ENCODE results near the gene ELP1. TPM values are rescaled to one million over a fixed set of nuclear protein-coding genes. Genes with fewer than 3 reads are reported as not detected.

The ELP1 gene
- total and polyA plus RNA-seq, 2 of the 4 experiments (the other 2 are of a cell fraction) = 20.0 to 43.2 TPM

DNA sequence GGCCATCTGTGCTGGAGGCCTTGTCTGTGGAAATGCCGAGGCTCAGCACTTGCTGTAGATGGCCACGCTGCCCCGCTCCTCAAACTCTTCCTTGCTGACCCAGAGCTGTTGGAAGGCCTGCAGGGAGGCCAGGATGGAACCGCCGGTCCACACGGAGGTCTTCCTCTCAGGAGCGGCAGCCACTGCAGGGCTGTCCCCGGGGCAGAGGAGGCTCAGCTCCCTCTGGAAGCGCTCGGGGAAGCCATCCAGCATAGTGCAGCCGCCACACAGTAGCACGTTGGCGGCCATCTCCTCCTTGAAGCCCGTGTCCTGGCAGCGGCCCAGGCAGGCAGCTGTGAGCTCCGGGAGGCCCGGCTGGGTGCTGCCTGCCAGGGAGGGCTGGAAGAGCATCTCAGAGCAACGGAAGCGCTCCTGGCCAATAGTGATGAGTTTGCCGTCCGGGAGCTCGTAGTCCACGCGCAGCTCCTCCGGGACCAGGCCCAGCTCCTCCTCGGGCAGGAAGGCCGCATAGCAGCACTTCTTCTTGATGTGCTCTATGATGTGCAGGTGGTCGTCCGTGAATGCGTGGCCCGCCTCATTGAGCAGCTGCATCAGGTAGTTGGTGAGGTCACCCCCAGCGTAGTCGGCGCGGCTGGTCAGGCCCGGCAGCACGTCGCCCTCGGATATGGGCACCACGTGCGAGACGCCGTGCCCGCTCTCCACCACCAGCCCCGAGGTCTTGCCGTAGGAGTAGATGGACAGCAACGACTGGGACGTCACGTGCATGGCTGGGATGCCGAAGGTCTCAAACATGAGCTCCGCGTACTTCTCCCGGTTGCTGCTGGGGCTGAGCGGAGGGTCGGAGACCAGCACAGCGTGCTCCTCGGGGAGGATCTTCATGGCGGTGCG lies 79.0 kb downstream of the ELP1 start:
- Histone ChIP-seq H3K4me3 (ENCODE audit: insufficient read depth, low read depth, low read length) (no peak overlapping the region), H3K23ac (ENCODE audit: low read depth, low read length) (no peak overlapping the region), H3K36me3 (ENCODE audit: control insufficient read depth, insufficient read depth, low read length) (no peaks in the 10 kb centered on the region), H4K91ac (ENCODE audit: insufficient read depth, low read depth, low read length) (no peak overlapping the region), H4K8ac (ENCODE audit: low read depth in 2 of 2, low read length in 2 of 2) (no peak overlapping the region), H4K5ac (ENCODE audit: low read depth, low read length) (no peak overlapping the region), H2AK9ac (replicated peaks; ENCODE audit: low read depth, low read length, poor library complexity) (no peak overlapping the region), H3K4me1 (ENCODE audit: control insufficient read depth, insufficient read depth, low read length) (no peaks in the 10 kb centered on the region), H3K27me3 (ENCODE audit: control insufficient read depth, insufficient read depth, low read length) (peaks cover 8% of the 10 kb centered on the region), H4K20me1 (ENCODE audit: insufficient read depth, low read length) (no peaks in the 10 kb centered on the region), H2AK5ac (ENCODE audit: low read depth, low read length) (no peak overlapping the region), H3K4me2 (ENCODE audit: low read depth, low read length) (no peak overlapping the region), H3K9me3 (ENCODE audit: control insufficient read depth, insufficient read depth, low read length) (no peaks in the 10 kb centered on the region), H3K9ac (ENCODE audit: low read depth, low read length) (no peak overlapping the region), H2BK5ac (ENCODE audit: low read depth, low read length, poor library complexity, severe bottlenecking) (no peak overlapping the region), H3K79me1 (ENCODE audit: low read depth in 1 of 2, low read length in 2 of 2) (no peaks in the 10 kb centered on the region), H2AFZ (replicated peaks; ENCODE audit: low read length, poor library complexity) (peak overlapping the region; percentile 58), H2BK120ac (ENCODE audit: low read depth, low read length) (no peak overlapping the region), H3K14ac (replicated peaks; ENCODE audit: low read depth, low read length) (no peak overlapping the region), H3K4ac (ENCODE audit: low read depth, low read length) (no peak overlapping the region), H3K27ac (ENCODE audit: insufficient read depth, low read length) (no peak overlapping the region), H2BK15ac (ENCODE audit: low read depth, low read length) (no peak overlapping the region), H3K9me1 (ENCODE audit: insufficient read depth, low read length) (no peaks in the 10 kb centered on the region), H2BK20ac (ENCODE audit: low read depth, low read length) (no peak overlapping the region), H3K56ac (ENCODE audit: extremely low read depth, insufficient read depth, low read length) (no peak overlapping the region), H3K18ac (ENCODE audit: low read depth, low read length) (no peak overlapping the region)
- POLR2A ChIA-PET (ENCODE audit: unreplicated experiment) = no interaction called here
- no peak for DNase-seq
- no peak for ATAC-seq (ENCODE audit: low read depth)
- TF ChIP-seq, protein P1, sequence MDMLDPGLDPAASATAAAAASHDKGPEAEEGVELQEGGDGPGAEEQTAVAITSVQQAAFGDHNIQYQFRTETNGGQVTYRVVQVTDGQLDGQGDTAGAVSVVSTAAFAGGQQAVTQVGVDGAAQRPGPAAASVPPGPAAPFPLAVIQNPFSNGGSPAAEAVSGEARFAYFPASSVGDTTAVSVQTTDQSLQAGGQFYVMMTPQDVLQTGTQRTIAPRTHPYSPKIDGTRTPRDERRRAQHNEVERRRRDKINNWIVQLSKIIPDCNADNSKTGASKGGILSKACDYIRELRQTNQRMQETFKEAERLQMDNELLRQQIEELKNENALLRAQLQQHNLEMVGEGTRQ (IDR thresholded peaks at IDR 0.05; ENCODE audit: low read depth, low read length) = no peak
- TF ChIP-seq RAD21 (IDR thresholded peaks at IDR 0.05; ENCODE audit: low read length) = no peak
- TF ChIP-seq, protein P2, sequence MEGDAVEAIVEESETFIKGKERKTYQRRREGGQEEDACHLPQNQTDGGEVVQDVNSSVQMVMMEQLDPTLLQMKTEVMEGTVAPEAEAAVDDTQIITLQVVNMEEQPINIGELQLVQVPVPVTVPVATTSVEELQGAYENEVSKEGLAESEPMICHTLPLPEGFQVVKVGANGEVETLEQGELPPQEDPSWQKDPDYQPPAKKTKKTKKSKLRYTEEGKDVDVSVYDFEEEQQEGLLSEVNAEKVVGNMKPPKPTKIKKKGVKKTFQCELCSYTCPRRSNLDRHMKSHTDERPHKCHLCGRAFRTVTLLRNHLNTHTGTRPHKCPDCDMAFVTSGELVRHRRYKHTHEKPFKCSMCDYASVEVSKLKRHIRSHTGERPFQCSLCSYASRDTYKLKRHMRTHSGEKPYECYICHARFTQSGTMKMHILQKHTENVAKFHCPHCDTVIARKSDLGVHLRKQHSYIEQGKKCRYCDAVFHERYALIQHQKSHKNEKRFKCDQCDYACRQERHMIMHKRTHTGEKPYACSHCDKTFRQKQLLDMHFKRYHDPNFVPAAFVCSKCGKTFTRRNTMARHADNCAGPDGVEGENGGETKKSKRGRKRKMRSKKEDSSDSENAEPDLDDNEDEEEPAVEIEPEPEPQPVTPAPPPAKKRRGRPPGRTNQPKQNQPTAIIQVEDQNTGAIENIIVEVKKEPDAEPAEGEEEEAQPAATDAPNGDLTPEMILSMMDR (conservative IDR thresholded peaks at IDR 0.05; ENCODE audit: low read depth, low read length) = no peak
- TF ChIP-seq CEBPB (IDR thresholded peaks at IDR 0.05; ENCODE audit: low read depth, low read length) = no peak
- TF ChIP-seq, protein P3, sequence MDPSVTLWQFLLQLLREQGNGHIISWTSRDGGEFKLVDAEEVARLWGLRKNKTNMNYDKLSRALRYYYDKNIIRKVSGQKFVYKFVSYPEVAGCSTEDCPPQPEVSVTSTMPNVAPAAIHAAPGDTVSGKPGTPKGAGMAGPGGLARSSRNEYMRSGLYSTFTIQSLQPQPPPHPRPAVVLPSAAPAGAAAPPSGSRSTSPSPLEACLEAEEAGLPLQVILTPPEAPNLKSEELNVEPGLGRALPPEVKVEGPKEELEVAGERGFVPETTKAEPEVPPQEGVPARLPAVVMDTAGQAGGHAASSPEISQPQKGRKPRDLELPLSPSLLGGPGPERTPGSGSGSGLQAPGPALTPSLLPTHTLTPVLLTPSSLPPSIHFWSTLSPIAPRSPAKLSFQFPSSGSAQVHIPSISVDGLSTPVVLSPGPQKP (IDR thresholded peaks at IDR 0.05; ENCODE audit: borderline replicate concordance, low read depth, low read length) = no peak
- no peak for TF ChIP-seq MAFK (IDR thresholded peaks at IDR 0.05; ENCODE audit: low read depth, low read length)
- no peak for TF ChIP-seq SMC3 (IDR thresholded peaks at IDR 0.05; ENCODE audit: low read depth, low read length)
- no peak for TF ChIP-seq MXI1 (IDR thresholded peaks at IDR 0.05; ENCODE audit: borderline replicate concordance, low read depth, low read length)
- no peak for TF ChIP-seq NFE2L2 (IDR thresholded peaks at IDR 0.05; ENCODE audit: low read depth, low read length)
- no peak for TF ChIP-seq CHD1 (IDR thresholded peaks at IDR 0.05; ENCODE audit: low read depth, low read length)
- no peak for TF ChIP-seq BHLHE40 (IDR thresholded peaks at IDR 0.05; ENCODE audit: low read depth, low read length)
- in situ Hi-C loops (cut with MboI; ENCODE audit: low sequenced_read_pairs) (no loop called here), intact Hi-C loops (cut with micrococcal nuclease) (no loop called here), dilution Hi-C loops (cut with HindIII; ENCODE audit: low sequenced_read_pairs, unreplicated experiment) (no loop called here)
- WGBS, 2 experiments (ENCODE audit: extremely low coverage in 2 of 2, insufficient read length in 1 of 2) = 89% methylated on average over 37 of the region's 59 CpGs; no CpG with 5 or more reads in 1 of the 2 experiments
- CTCF ChIA-PET = no interaction called here
- no TSS peak for BruUV-seq (replicated peaks)
